WTC11 (cell line): ENCODE data around the gene PRDM2. TPM values are rescaled to one million over a fixed set of nuclear protein-coding genes. Genes with fewer than 3 reads are reported as not detected.

Source experiments
- ATAC-seq: fragments of 200-7000 bp; cut with Tn5 transposase; 2 replicates; pipeline ENCODE4 v1.10.0; 2021; ENCODE audit warnings: mild to moderate bottlenecking, moderate library complexity
- CTCF ChIA-PET: fragments of 300-600 bp; sonication (Branson Sonifier 250); formaldehyde crosslinking; loops from one replicate; lab custom pipeline; 2021; ENCODE audit warnings: antibody characterized with exemption; lab: Charles Lee
- POLR2A ChIA-PET: fragments of 350-600 bp; sonication (Branson Sonifier 250); formaldehyde crosslinking; loops from one replicate; lab custom pipeline; 2021; ENCODE audit warnings: antibody characterized with exemption; lab: Charles Lee
- DNase-seq: peaks from one replicate; pipeline ENCODE4 v3.0.0; 2021; ENCODE audit warnings: low spot score
- H3K27ac Mint-ChIP-seq: 2 replicates; pipeline ENCODE4 v1.8.0; 2021; ENCODE audit warnings: mixed read lengths
- H3K27me3 Mint-ChIP-seq: 2 replicates; pipeline ENCODE4 v1.8.0; 2021; ENCODE audit warnings: low read depth, mild to moderate bottlenecking, moderate library complexity, mixed read lengths
- H3K36me3 Mint-ChIP-seq: 2 replicates; pipeline ENCODE4 v1.8.0; 2021; ENCODE audit warnings: mixed read lengths
- H3K4me1 Mint-ChIP-seq: 2 replicates; pipeline ENCODE4 v1.8.0; 2022; ENCODE audit warnings: mixed read lengths
- H3K4me3 Mint-ChIP-seq: 2 replicates; pipeline ENCODE4 v1.8.0; 2021; ENCODE audit warnings: mild to moderate bottlenecking, moderate library complexity, mixed read lengths
- H3K9me3 Mint-ChIP-seq: 2 replicates; pipeline ENCODE4 v1.8.0; 2021; ENCODE audit warnings: mixed read lengths
- ATF6 ChIP-seq: sonication (generic); formaldehyde crosslinking; IDR thresholded peaks from 2 replicates; pipeline ENCODE4 v1.8.1; 2023; ENCODE audit warnings: mild to moderate bottlenecking, missing genetic modification reagents
- CBFB ChIP-seq: sonication (generic); formaldehyde crosslinking; IDR thresholded peaks from 2 replicates; pipeline ENCODE4 v1.8.1; 2022; ENCODE audit warnings: mild to moderate bottlenecking, low read depth, missing genetic modification reagents
- FOXJ3 ChIP-seq: sonication (generic); formaldehyde crosslinking; IDR thresholded peaks from 2 replicates; pipeline ENCODE4 v1.9.0; 2021; ENCODE audit warnings: missing genetic modification reagents, mild to moderate bottlenecking, borderline replicate concordance
- FOXP4 ChIP-seq: sonication (generic); formaldehyde crosslinking; IDR thresholded peaks from 2 replicates; pipeline ENCODE4 v1.8.0; 2022; ENCODE audit warnings: mild to moderate bottlenecking, missing genetic modification reagents
- HMGXB4 ChIP-seq: sonication (generic); formaldehyde crosslinking; IDR thresholded peaks from 2 replicates; pipeline ENCODE4 v1.8.1; 2023; ENCODE audit warnings: mild to moderate bottlenecking, moderate library complexity, missing genetic modification reagents
- IRF2 ChIP-seq: sonication (generic); formaldehyde crosslinking; IDR thresholded peaks from 2 replicates; pipeline ENCODE4 v1.8.0; 2022; ENCODE audit warnings: low read depth, missing genetic modification reagents, borderline replicate concordance
- KAT7 ChIP-seq: sonication (generic); formaldehyde crosslinking; IDR thresholded peaks from 2 replicates; pipeline ENCODE4 v1.8.1; 2023; ENCODE audit warnings: missing genetic modification reagents, mild to moderate bottlenecking, borderline replicate concordance
- NR3C1 ChIP-seq: sonication (generic); formaldehyde crosslinking; conservative IDR thresholded peaks from 2 replicates; pipeline ENCODE4 v1.8.1; 2023; ENCODE audit warnings: low read depth, mild to moderate bottlenecking, missing genetic modification reagents
- PRRX2 ChIP-seq: fragments of 250-450 bp; sonication (Bioruptor Pico); IDR thresholded peaks from 2 replicates; pipeline ENCODE4 v1.8.0; 2021; ENCODE audit warnings: mild to moderate bottlenecking
- SMAD4 ChIP-seq: sonication (generic); formaldehyde crosslinking; IDR thresholded peaks from 2 replicates; pipeline ENCODE4 v1.8.0; 2022; ENCODE audit warnings: mild to moderate bottlenecking, missing genetic modification reagents
- ZBTB21 ChIP-seq: sonication (generic); formaldehyde crosslinking; IDR thresholded peaks from 2 replicates; pipeline ENCODE4 v1.8.1; 2023; ENCODE audit warnings: mild to moderate bottlenecking, missing genetic modification reagents, borderline replicate concordance
- ZBTB43 ChIP-seq: sonication (generic); formaldehyde crosslinking; IDR thresholded peaks from 2 replicates; pipeline ENCODE4 v1.8.1; 2023; ENCODE audit warnings: mild to moderate bottlenecking, missing genetic modification reagents
- ZNF219 ChIP-seq: sonication (generic); formaldehyde crosslinking; IDR thresholded peaks from 2 replicates; pipeline ENCODE4 v1.8.0; 2023; ENCODE audit warnings: missing genetic modification reagents, mild to moderate bottlenecking, borderline replicate concordance
- ZNF232 ChIP-seq: sonication (generic); formaldehyde crosslinking; IDR thresholded peaks from 2 replicates; pipeline ENCODE4 v1.8.0; 2022; ENCODE audit warnings: mild to moderate bottlenecking, missing genetic modification reagents
- ZNF396 ChIP-seq: fragments of 250-450 bp; sonication (Bioruptor Pico); IDR thresholded peaks from 2 replicates; pipeline ENCODE4 v1.8.0; 2021; ENCODE audit warnings: mild to moderate bottlenecking, moderate library complexity, borderline replicate concordance
- ZNF425 ChIP-seq: fragments of 250-450 bp; sonication (Bioruptor Pico); conservative IDR thresholded peaks from 2 replicates; pipeline ENCODE4 v1.9.0; 2021; ENCODE audit warnings: mild to moderate bottlenecking
- ZSCAN18 ChIP-seq: fragments of 250-450 bp; sonication (Bioruptor Pico); IDR thresholded peaks from 2 replicates; pipeline ENCODE4 v2.1.2; 2022; ENCODE audit warnings: mild to moderate bottlenecking, moderate library complexity
- total RNA-seq: library from RNA; stranded (reverse); gene quantifications from 3 replicates; pipeline ENCODE4 v1.2.3, GENCODE V29; 2021

Gene PRDM2
- total RNA-seq, 1 experiment from 2014 or later, result 25.0 TPM

- POLR2A ChIA-PET, result no interaction called here
- DNase-seq (no peak), ATAC-seq (no peak)
- Mint-ChIP-seq H3K27ac (no peak overlapping the region), H3K4me3 (no peak overlapping the region), H3K9me3 (no peaks in the 10 kb centered on the region), H3K36me3 (no peaks in the 10 kb centered on the region), H3K4me1 (0 out of 2 replicates have a peak, but pooled peaks cover 9% of the 10 kb centered on the region), H3K27me3 (peaks cover 5% of the 10 kb centered on the region)
- CTCF ChIA-PET, result interaction anchor here (0.8 to 0.9 kb wide), 2 partner anchors 37 to 59 kb away, joined by 3 read pairs; no protein-coding TSS in a partner anchor
- TF ChIP-seq PRRX2 (no peak), ATF6 (no peak), CBFB (CRISPR knock-in tag) (no peak), SMAD4 (no peak), NR3C1 (CRISPR knock-in tag) (no peak), ZBTB21 (CRISPR knock-in tag) (no peak), HMGXB4 (CRISPR knock-in tag) (no peak), ZNF425 (CRISPR knock-in tag) (no peak), FOXJ3 (no peak), ZSCAN18 (CRISPR knock-in tag) (no peak), IRF2 (CRISPR knock-in tag) (no peak), ZNF219 (CRISPR knock-in tag) (no peak), ZBTB43 (no peak), ZNF232 (no peak), FOXP4 (CRISPR knock-in tag) (no peak), KAT7 (CRISPR knock-in tag) (no peak), ZNF396 (no peak)
Measured at GRCh38 chr1:13666317-13666716, 33.7 kb upstream of the PRDM2 start.
